ENCODE measurements around the gene IST1.

DNA sequence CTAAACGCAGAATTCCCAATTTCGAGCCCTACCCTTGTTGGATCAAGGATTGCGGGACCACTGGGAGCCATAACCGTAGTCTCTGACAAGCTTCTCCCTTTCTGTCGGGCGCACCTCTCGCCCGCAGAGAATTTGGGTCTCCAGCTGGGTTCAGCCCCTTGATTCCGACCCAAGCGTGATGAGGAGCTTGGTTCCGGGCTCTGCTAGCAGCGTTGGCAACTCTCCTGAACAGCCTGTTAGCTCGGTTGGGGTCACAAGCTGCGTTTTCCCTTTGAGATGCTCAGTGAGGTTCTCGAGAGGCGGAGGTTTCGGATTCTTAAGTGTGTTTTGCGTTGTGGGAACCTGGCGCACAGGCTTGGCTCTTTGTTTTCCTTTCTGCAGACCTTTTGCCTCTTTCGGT is 48.9 kb upstream of the IST1 start:
- no peak for TF ChIP-seq CTCF (IDR thresholded peaks at IDR 0.05 in 8 of 11, conservative IDR thresholded peaks at IDR 0.05 in 3 of 11)
- TF ChIP-seq POLR2AphosphoS5 (IDR thresholded peaks at IDR 0.05): no peak
